Subcutaneous adipose tissue (tissue), 4 donors: ENCODE data around the gene DLEC1. TPM values are rescaled to one million over a fixed set of nuclear protein-coding genes. Genes with fewer than 3 reads are reported as not detected.

Experiments used
- CTCF ChIP-seq: fragments of 450-650 bp; IDR thresholded peaks from one replicate; pipeline ENCODE4 v1.5.1; 2016; ENCODE audit warnings: low read depth, mild to moderate bottlenecking, control low read depth, antibody characterized with exemption, moderate library complexity
- total RNA-seq, 4 donors: library from RNA; depleted of rRNA; stranded (reverse); fragments of >200 nt; gene quantifications; one replicate each; pipeline ENCODE4 v1.1.0, GENCODE V29; 2016

Gene DLEC1
- total RNA-seq, 4 donors from 2014 or later: 0.85 to 1.3 (median 1.2) TPM

- TF ChIP-seq CTCF: no peak
These were observed 102.9 kb downstream of the DLEC1 start for GRCh38 chr3:38141952-38142273.

- TF ChIP-seq CTCF: no peak
These were observed 104.0 kb downstream of the DLEC1 start for GRCh38 chr3:38142959-38143358.

GRCh38 chr3:38143511-38143910 is 104.5 kb downstream of the DLEC1 start:
- no peak for TF ChIP-seq CTCF

GRCh38 chr3:38146504-38146903 is 107.5 kb downstream of the DLEC1 start:
- no peak for TF ChIP-seq CTCF

GRCh38 chr3:38147421-38147820 is 108.4 kb downstream of the DLEC1 start:
- TF ChIP-seq CTCF: no peak

GRCh38 chr3:38148311-38148882 is 109.4 kb downstream of the DLEC1 start:
- TF ChIP-seq CTCF: no peak

- no peak for TF ChIP-seq CTCF
These were observed 110.7 kb downstream of the DLEC1 start for GRCh38 chr3:38149708-38150107.
